ENCODE data around the gene MARF1.

- TF ChIP-seq, protein P1, sequence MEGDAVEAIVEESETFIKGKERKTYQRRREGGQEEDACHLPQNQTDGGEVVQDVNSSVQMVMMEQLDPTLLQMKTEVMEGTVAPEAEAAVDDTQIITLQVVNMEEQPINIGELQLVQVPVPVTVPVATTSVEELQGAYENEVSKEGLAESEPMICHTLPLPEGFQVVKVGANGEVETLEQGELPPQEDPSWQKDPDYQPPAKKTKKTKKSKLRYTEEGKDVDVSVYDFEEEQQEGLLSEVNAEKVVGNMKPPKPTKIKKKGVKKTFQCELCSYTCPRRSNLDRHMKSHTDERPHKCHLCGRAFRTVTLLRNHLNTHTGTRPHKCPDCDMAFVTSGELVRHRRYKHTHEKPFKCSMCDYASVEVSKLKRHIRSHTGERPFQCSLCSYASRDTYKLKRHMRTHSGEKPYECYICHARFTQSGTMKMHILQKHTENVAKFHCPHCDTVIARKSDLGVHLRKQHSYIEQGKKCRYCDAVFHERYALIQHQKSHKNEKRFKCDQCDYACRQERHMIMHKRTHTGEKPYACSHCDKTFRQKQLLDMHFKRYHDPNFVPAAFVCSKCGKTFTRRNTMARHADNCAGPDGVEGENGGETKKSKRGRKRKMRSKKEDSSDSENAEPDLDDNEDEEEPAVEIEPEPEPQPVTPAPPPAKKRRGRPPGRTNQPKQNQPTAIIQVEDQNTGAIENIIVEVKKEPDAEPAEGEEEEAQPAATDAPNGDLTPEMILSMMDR (IDR thresholded peaks at IDR 0.05; ENCODE audit: borderline replicate concordance, extremely low read depth, low read length, poor library complexity, severe bottlenecking) = no peak
- no peak for TF ChIP-seq EZH2 (IDR thresholded peaks at IDR 0.05; ENCODE audit: borderline replicate concordance, low read depth, low read length, severe bottlenecking)
These were observed 25.1 kb downstream of the MARF1 start for GRCh38 chr16:15617901-15618300.
